Lower lobe of right lung (tissue), 2 donors: ENCODE data around the gene IFNLR1. TPM values are rescaled to one million over a fixed set of nuclear protein-coding genes. Genes with fewer than 3 reads are reported as not detected.
A peak's percentile ranks its signal among the peaks of the same experiment; 100 is the strongest.

ENCODE experiments used
- ATAC-seq, 2 donors: fragments of 200-7000 bp; cut with Tn5 transposase; one replicate each; pipeline ENCODE4 v1.9.1; 2020 to 2022; ENCODE audit warnings: mild to moderate bottlenecking in 2 of 2, moderate library complexity in 2 of 2
- DNase-seq: peaks from one replicate; pipeline ENCODE4 v3.0.0-alpha.2; 2020
- H3K27ac ChIP-seq: fragments of 200-600 bp; one replicate; pipeline ENCODE4 v1.8.0; 2022
- H3K27me3 ChIP-seq: fragments of 200-600 bp; one replicate; pipeline ENCODE4 v1.8.0; 2022; ENCODE audit warnings: low read depth
- H3K36me3 ChIP-seq: fragments of 200-600 bp; one replicate; pipeline ENCODE4 v1.8.0; 2022; ENCODE audit warnings: mild to moderate bottlenecking
- H3K4me1 ChIP-seq: fragments of 200-600 bp; one replicate; pipeline ENCODE4 v1.8.0; 2022
- H3K4me3 ChIP-seq: fragments of 200-600 bp; one replicate; pipeline ENCODE4 v1.8.0; 2022; ENCODE audit warnings: mild to moderate bottlenecking
- H3K9me3 ChIP-seq: fragments of 200-600 bp; one replicate; pipeline ENCODE4 v1.8.0; 2022
- CTCF ChIP-seq: fragments of 200-600 bp; IDR thresholded peaks from one replicate; pipeline ENCODE4 v1.8.0; 2022; ENCODE audit warnings: antibody characterized with exemption, mild to moderate bottlenecking
- intact Hi-C: fragments of 100-400 bp; cut with DNase I; formaldehyde crosslinking; loops from one replicate; pipeline ENCODE4 v1.11.0; 2022
- long read RNA-seq: library from polyadenylated mRNA; unstranded; transcript quantifications from one replicate; pipeline ENCODE4 v2.0.0, GENCODE V29; 2021
- total RNA-seq: library from RNA; stranded (reverse); fragmentation: NEBNext Ultra II Directional; extraction: Animal tissue kit (Norgen Biotek cat#: 25700); gene quantifications from one replicate; pipeline ENCODE4 v1.2.1, GENCODE V29; 2021
- donor health status: DM: no; HTN: yes; CAD: no; lungs with severe emphysema.

The IFNLR1 gene
- 11.7 TPM for total RNA-seq
- long read RNA-seq, full-length matches to known transcripts = 2 of 13 reads
- long read RNA-seq, partial matches to known transcripts = 2 of 13 reads
- long read RNA-seq, other reads (novel, unspliced or antisense) = 9 of 13 reads

GRCh38 chr1:24186993-24187790 lies at the start of gene IFNLR1:
Gene IFNLR1, minus strand, starts transcription at chr1:24187289. Its CDS starts 41 bp downstream, at chr1:24187248.
- DNase-seq (peak; percentile 83), ATAC-seq (peak; percentile 89 to 93)
- no peaks in the 10 kb centered on the region for H3K36me3 ChIP-seq
- no peak for TF ChIP-seq CTCF
- no peaks in the 10 kb centered on the region for H3K9me3 ChIP-seq
- peaks cover 13% of the 10 kb centered on the region for H3K27me3 ChIP-seq
- intact Hi-C loops = no loop called here
- peaks cover 33% of the 10 kb centered on the region for H3K4me1 ChIP-seq
- peak within 1 kb of the TSS; percentile 79 for H3K27ac ChIP-seq
- peak within 1 kb of the TSS; percentile 66 for H3K4me3 ChIP-seq

DNA sequence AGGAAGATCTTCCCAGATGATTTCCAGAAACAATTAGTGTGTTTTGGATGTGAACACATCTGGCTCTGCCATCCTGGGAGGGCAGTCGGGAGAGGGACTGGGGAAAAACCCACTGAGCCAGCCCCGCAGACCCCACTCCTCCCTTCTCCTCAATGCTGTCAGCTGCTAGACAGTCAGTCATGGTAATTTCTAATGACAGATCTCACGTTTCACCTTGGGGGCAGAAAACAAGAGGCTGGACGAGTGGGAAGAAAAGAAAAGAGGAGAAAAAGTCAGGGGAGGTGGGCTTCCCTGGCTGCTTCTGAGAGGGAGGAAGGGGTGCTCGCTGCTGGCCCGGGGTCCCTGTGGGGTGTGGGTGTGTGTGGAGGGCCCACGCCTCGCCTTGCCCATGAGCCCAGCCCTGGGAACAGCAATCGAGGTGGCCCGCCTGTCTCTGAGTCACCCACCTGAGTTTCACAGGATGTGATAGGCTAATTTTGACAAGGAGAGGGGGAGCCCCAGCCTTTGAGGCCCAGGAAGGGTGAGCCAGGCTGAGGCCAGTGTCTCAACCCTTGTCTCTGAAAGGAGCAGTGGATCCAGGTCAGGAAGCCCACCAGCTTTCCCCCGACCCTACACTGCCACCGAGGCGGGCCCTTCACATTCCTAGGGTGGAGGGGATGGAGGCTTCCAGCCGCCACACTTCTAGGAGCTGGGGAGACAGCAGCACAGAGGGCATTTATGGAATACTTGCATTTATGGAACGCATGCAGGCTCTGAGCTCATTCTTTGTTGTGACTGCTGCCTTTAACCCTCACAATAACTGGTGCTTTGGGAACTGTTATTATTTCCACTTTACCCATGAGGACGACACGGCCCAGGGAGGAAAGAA lies 49.1 kb upstream of the IFNLR1 start:
- no peaks in the 10 kb centered on the region for H3K36me3 ChIP-seq
- no peaks in the 10 kb centered on the region for H3K27me3 ChIP-seq
- H3K4me1 ChIP-seq = peaks cover 12% of the 10 kb centered on the region
- no peak overlapping the region for H3K4me3 ChIP-seq
- ATAC-seq = peak; percentile 48 to 70
- no peak for DNase-seq
- H3K9me3 ChIP-seq = no peaks in the 10 kb centered on the region
- no peak for TF ChIP-seq CTCF
- no peak overlapping the region for H3K27ac ChIP-seq
- intact Hi-C loops = no loop called here

DNA sequence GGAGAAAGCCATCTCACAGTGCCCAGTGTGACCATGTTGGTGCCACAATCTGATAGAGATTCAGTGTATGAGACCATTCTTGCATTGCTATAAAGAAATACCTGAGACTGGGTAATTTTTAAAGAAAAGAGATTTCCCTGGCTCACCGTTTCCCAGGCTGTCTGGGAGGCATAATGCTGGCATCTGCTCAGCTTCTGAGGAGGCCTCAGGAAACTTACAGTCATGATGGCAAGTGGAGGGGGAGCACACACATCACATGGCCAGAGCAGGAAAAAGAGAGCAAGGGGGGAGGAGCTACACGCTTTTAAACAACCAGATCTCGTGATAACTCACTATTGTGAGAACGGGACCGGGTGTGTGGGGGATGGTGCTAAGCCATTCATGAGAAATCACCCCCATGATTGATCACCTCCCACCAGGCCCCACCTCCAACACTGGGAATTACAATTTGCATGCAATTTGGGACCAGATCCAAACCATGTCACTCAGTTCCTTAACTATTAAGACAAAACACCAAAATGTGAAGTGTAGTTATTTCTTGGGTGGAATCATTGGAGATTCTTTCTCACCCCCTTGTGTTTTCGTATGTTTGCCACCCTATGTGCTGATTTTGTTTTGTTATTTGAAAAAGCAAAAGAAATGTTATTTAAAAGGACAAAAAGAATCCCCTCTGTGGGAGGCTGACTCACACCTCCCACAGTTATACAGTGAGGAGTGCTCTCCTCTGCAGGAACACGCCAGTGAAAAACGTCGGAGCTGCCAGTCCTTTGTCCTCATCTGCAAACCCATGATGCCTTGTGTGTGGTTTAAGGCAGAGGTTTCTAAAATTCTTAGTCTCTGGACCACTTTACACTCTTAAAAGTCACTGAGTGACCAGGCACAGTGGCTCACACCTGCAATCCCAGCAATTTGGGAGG lies 46.9 kb upstream of the IFNLR1 start:
- Histone ChIP-seq H3K9me3 (no peaks in the 10 kb centered on the region), H3K4me1 (peaks cover 12% of the 10 kb centered on the region), H3K27me3 (no peaks in the 10 kb centered on the region), H3K4me3 (no peak overlapping the region), H3K27ac (no peak overlapping the region), H3K36me3 (no peaks in the 10 kb centered on the region)
- intact Hi-C loops = no loop called here
- ATAC-seq = no peak
- no peak for TF ChIP-seq CTCF
- DNase-seq = no peak

- Histone ChIP-seq H3K4me1 (peaks cover 4% of the 10 kb centered on the region), H3K4me3 (no peak overlapping the region), H3K27ac (no peak overlapping the region), H3K27me3 (no peaks in the 10 kb centered on the region), H3K9me3 (no peaks in the 10 kb centered on the region), H3K36me3 (no peaks in the 10 kb centered on the region)
- no peak for ATAC-seq
- no peak for DNase-seq
- intact Hi-C loops = no loop called here
- TF ChIP-seq CTCF = no peak
Observed at GRCh38 chr1:24231701-24232100, 44.6 kb upstream of the IFNLR1 start.

DNA sequence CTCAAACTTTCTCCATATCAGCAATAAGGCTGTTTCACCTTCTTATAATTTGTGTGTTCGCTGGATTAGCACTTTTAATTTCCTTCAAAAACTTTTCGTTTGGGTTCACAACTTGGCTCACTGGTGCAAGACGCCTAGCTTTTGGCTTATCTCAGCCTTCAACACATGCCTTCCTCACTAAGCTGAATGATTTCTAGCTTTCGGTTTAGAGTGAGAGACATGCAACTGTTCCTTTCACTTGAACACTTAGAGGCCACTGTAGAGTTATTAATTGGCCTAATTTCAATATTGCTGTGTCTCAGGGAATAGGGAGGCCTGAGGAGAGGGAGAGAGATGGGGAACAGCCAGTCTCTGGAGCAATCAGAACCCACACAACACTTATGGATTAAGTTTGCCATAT lies 41.2 kb upstream of the IFNLR1 start:
- ATAC-seq (no peak), DNase-seq (no peak)
- Histone ChIP-seq H3K36me3 (no peaks in the 10 kb centered on the region), H3K27ac (no peak overlapping the region), H3K4me1 (no peaks in the 10 kb centered on the region), H3K9me3 (no peaks in the 10 kb centered on the region), H3K27me3 (no peaks in the 10 kb centered on the region), H3K4me3 (no peak overlapping the region)
- intact Hi-C loops = no loop called here
- no peak for TF ChIP-seq CTCF
